A673 (cell line): ENCODE data around the gene MRPL18. TPM values are rescaled to one million over a fixed set of nuclear protein-coding genes. Genes with fewer than 3 reads are reported as not detected.

ENCODE experiments used
- BruUV-seq: library from RNA; stranded (reverse); fragments of 400-500 nt; replicated peaks from 2 replicates; lab custom pipeline; 2021; lab: Mats Ljungman, UMichigan
- CTCF ChIA-PET: fragments of 300-600 bp; sonication (Branson Sonifier 250); formaldehyde crosslinking; loops from one replicate; lab custom pipeline; 2022; ENCODE audit warnings: antibody characterized with exemption; lab: Charles Lee
- POLR2A ChIA-PET: fragments of 300-600 bp; sonication (Branson Sonifier 250); formaldehyde crosslinking; loops from one replicate; lab custom pipeline; 2022; ENCODE audit warnings: antibody characterized with exemption; ENCODE audit not compliant: low non-redundant PET; lab: Charles Lee
- DNase-seq: peaks from one replicate; pipeline ENCODE4 v3.0.0-alpha.2; 2015; ENCODE audit warnings: low spot score
- H3K27ac ChIP-seq: fragments of 200-600 bp; sonication (generic); 2 replicates; pipeline ENCODE4 v1.5.1; 2016; ENCODE audit warnings: mixed run types, low read depth, mild to moderate bottlenecking, mixed read lengths, antibody characterized with exemption, low read length; ENCODE audit not compliant: poor library complexity, severe bottlenecking
- H3K27me3 ChIP-seq: fragments of 200-600 bp; sonication (generic); replicated peaks from 2 replicates; pipeline ENCODE4 v1.6.1; 2017; ENCODE audit warnings: mixed run types, low read depth, mild to moderate bottlenecking, mixed read lengths, antibody characterized with exemption, low read length; ENCODE audit not compliant: insufficient read depth, poor library complexity
- H3K36me3 ChIP-seq: fragments of 200-600 bp; sonication (generic); 2 replicates; pipeline ENCODE4 v1.6.1; 2016; ENCODE audit warnings: mixed run types, mild to moderate bottlenecking, mixed read lengths, antibody characterized with exemption, low read length; ENCODE audit not compliant: insufficient read depth, poor library complexity, severe bottlenecking
- H3K4me1 ChIP-seq: fragments of 200-600 bp; sonication (generic); 2 replicates; pipeline ENCODE4 v1.6.1; 2017; ENCODE audit warnings: mixed run types, mild to moderate bottlenecking, mixed read lengths, antibody characterized with exemption, low read length; ENCODE audit not compliant: insufficient read depth, poor library complexity, severe bottlenecking
- H3K4me3 ChIP-seq: fragments of 200-600 bp; sonication (generic); 2 replicates; pipeline ENCODE4 v1.5.1; 2016; ENCODE audit warnings: low read depth, mixed run types, mild to moderate bottlenecking, mixed read lengths, low read length; ENCODE audit not compliant: poor library complexity, severe bottlenecking
- H3K9me3 ChIP-seq: fragments of 200-600 bp; sonication (generic); 2 replicates; pipeline ENCODE4 v1.6.1; 2016; ENCODE audit warnings: mixed run types, low read depth, mild to moderate bottlenecking, mixed read lengths, antibody characterized with exemption, low read length; ENCODE audit not compliant: poor library complexity, severe bottlenecking
- EZH2 ChIP-seq: fragments of 200-600 bp; sonication (generic); IDR thresholded peaks from 2 replicates; pipeline ENCODE4 v1.6.1; 2017; ENCODE audit warnings: borderline replicate concordance, low read depth, mild to moderate bottlenecking, mixed read lengths, antibody characterized with exemption, low read length; ENCODE audit not compliant: poor library complexity, severe bottlenecking
- intact Hi-C: fragments of 100-400 bp; cut with micrococcal nuclease; formaldehyde crosslinking; loops from one replicate; pipeline ENCODE4 v1.10.0; 2022; ENCODE audit not compliant: unreplicated experiment
- total RNA-seq: library from RNA; stranded (reverse); gene quantifications from 2 replicates; pipeline ENCODE4 v1.2.3, GENCODE V29; 2021
- TF ChIP-seq, protein P1 (sequence below): fragments of 300-800, 200-600 bp; sonication (generic); conservative IDR thresholded peaks from 2 replicates; pipeline ENCODE4 v1.5.1; 2017; ENCODE audit warnings: low read depth, mild to moderate bottlenecking, antibody characterized with exemption, low read length, moderate library complexity, mixed read lengths

MRPL18 gene
- total RNA-seq, 1 experiment from 2014 or later: 94.6 TPM

DNA sequence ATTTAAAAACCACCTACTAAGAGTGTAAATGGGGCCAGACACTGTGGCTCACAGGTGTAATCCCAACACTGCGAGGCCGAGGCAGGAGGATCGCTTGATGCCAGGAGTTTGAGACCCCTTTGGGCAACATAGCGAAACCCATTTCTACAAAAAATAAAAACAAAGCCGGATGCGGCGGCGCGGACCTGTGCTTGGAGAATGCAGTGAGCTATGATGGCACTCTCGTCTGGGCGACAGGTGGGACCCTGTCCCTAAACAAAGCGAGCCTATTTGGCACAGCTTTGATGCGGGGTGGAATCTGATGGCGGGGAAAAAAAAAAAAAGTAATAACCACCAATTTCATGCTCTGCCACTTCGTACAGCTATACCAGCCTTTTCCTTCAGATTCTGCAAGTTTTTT, 2.0 kb upstream of the MRPL18 start:
- DNase-seq: no peak
- TSS peak; percentile 33 for BruUV-seq
- Histone ChIP-seq H3K9me3 (no peaks in the 10 kb centered on the region), H3K4me1 (peaks cover 23% of the 10 kb centered on the region), H3K27me3 (no peaks in the 10 kb centered on the region), H3K4me3 (peak overlapping the region; percentile 88), H3K27ac (peak overlapping the region; percentile 91), H3K36me3 (peaks cover 67% of the 10 kb centered on the region)
- ChIA-PET POLR2A (no interaction called here), CTCF (no interaction called here)
- no peak for TF ChIP-seq EZH2
- TF ChIP-seq, protein P1, sequence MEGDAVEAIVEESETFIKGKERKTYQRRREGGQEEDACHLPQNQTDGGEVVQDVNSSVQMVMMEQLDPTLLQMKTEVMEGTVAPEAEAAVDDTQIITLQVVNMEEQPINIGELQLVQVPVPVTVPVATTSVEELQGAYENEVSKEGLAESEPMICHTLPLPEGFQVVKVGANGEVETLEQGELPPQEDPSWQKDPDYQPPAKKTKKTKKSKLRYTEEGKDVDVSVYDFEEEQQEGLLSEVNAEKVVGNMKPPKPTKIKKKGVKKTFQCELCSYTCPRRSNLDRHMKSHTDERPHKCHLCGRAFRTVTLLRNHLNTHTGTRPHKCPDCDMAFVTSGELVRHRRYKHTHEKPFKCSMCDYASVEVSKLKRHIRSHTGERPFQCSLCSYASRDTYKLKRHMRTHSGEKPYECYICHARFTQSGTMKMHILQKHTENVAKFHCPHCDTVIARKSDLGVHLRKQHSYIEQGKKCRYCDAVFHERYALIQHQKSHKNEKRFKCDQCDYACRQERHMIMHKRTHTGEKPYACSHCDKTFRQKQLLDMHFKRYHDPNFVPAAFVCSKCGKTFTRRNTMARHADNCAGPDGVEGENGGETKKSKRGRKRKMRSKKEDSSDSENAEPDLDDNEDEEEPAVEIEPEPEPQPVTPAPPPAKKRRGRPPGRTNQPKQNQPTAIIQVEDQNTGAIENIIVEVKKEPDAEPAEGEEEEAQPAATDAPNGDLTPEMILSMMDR: no peak
- intact Hi-C loops: loop anchor here (2.0 kb wide), 1 partner anchor 97 kb away; no protein-coding TSS in a partner anchor

DNA sequence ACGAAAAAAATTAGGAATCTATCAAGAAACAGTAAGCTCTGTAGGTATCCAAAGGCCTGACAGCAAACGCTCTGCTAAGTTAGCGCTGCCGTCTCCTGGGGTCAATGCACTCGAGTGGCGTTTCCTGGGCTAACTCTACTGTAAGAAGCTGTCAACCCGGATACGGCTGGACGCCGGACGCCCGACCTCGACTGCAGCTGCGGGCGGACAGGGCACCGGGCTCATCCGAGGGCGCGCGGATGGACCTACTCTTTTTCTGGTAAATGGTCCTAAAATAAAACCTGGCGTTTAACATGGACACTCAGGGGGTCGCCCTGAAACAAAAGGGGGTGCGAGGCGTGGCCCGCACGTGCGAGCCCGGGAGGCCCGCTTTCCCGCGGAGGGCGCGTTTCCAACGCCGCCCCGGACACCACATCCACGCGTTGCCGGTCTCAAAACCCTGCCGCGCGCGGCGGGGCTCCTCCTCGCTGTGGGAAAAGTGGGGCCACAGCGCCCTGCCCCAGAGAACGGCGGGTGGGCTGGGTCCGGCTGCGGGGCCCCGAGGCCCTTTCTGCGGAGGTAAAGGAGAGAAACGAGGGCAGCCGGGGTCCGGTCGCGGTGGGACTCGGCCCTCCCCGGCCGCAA, 1.4 kb upstream of the MRPL18 start:
- no TSS peak for BruUV-seq
- CTCF ChIA-PET: no interaction called here
- peaks cover 64% of the 10 kb centered on the region for H3K36me3 ChIP-seq

DNA sequence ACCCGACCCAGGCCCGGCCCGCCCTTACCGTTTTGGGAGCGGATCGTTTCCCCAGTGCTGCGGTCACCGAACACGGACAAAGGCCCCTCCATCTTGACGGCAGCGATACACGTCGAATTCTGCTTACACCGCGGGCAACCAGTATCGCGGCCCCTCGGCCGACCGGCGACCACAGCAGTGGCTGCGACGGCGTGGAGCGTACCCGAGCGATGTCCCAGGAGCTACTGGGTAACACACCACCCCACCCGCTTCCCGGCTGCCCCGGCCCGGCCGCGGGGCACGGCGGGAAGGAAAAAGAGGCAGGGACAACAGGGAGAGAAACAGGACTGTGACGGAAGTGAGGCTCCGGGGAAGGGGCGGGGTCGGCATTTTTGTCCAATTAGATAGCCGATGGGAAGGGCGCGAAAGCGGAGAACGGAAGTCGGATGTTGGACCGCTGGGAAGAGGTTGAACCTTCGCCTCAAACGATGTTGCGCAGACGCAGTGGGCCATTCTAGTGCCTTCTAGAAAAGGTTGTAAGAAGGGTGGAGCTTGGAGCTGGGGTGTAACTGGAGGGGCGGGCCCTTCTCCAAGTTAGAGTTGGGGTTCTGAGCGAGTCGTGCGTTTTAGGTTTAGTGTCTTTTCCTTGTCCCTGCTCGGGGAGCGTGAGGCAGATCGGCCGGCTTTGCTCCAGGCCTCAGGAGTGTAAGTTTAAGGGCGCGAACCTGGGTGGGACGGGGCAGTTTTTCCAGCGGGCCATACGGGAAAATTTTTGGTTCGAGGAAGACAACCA, 704 bp upstream of the MRPL18 start, which contains the start of gene TCP1:
TSS of gene TCP1 (minus strand) at position 226 of the 772 bp plus-strand sequence. CDS start at position 92, 134 bp downstream.
- ChIA-PET CTCF (no interaction called here), POLR2A (interaction anchor here (0.6 kb wide), 1 partner anchor 62 kb away, joined by 4 read pairs; the partner anchor contains the start of gene WTAP)
- H3K36me3 ChIP-seq: peaks cover 64% of the 10 kb centered on the region
- BruUV-seq: no TSS peak
- peak within 1 kb of the TSS; percentile 91 for H3K27ac ChIP-seq
- H3K4me1 ChIP-seq: peaks cover 23% of the 10 kb centered on the region
- H3K4me3 ChIP-seq: peak within 1 kb of the TSS; percentile 88
- no peaks in the 10 kb centered on the region for H3K27me3 ChIP-seq
- intact Hi-C loops: loop anchor here (1.0 to 2.0 kb wide), 3 partner anchors 62 to 99 kb away; partner anchors contain the start of gene WTAP
- TF ChIP-seq EZH2: no peak
- TF ChIP-seq, protein P1: no peak
- H3K9me3 ChIP-seq: no peaks in the 10 kb centered on the region
- peak; percentile 100 for DNase-seq

More for the DNA sequence above, 1.4 kb upstream of the MRPL18 start:
- POLR2A ChIA-PET: no interaction called here
- intact Hi-C loops: loop anchor here (1.0 to 2.0 kb wide), 2 partner anchors 62 to 98 kb away; partner anchors contain the start of gene WTAP
- H3K27ac ChIP-seq: peak overlapping the region; percentile 91
- peak overlapping the region; percentile 88 for H3K4me3 ChIP-seq
- H3K27me3 ChIP-seq: no peaks in the 10 kb centered on the region
- H3K9me3 ChIP-seq: no peaks in the 10 kb centered on the region
- H3K4me1 ChIP-seq: peaks cover 23% of the 10 kb centered on the region
- no peak for TF ChIP-seq EZH2
- TF ChIP-seq, protein P1: no peak
- DNase-seq: peak; percentile 15
